ENCODE measurements around the gene ROBO1.

The ROBO1 gene

GRCh38 chr3:79016587-79017376 is 751.0 kb downstream of the ROBO1 start:
- DNase-seq (ENCODE audit: low spot score) = no peak

- DNase-seq (ENCODE audit: low spot score) = no peak
Observed at GRCh38 chr3:79015854-79016253, 751.9 kb downstream of the ROBO1 start.

DNA sequence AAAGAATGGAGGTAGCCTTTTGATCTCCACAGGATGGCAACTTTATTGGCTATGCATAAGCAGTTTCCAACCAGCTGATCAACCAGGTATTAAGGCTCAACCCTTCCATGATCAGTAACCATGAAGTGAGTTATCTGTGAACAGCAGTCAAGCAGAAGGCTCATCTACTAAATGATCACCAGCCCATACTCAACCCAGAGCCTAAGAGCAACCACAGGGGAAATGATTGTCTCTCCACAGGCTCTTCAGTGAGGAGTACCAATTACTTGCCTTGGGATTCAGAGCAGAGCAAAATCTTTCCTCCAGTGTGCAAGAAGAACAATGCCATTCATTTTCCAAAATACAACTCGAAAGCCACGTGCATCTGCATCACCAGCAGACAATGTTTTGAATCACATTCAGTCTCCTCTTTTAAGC is 754.8 kb downstream of the ROBO1 start:
- no peak for DNase-seq (ENCODE audit: low spot score)

- DNase-seq (ENCODE audit: low spot score) = no peak
Observed at GRCh38 chr3:79012530-79012913, 755.3 kb downstream of the ROBO1 start.

DNA sequence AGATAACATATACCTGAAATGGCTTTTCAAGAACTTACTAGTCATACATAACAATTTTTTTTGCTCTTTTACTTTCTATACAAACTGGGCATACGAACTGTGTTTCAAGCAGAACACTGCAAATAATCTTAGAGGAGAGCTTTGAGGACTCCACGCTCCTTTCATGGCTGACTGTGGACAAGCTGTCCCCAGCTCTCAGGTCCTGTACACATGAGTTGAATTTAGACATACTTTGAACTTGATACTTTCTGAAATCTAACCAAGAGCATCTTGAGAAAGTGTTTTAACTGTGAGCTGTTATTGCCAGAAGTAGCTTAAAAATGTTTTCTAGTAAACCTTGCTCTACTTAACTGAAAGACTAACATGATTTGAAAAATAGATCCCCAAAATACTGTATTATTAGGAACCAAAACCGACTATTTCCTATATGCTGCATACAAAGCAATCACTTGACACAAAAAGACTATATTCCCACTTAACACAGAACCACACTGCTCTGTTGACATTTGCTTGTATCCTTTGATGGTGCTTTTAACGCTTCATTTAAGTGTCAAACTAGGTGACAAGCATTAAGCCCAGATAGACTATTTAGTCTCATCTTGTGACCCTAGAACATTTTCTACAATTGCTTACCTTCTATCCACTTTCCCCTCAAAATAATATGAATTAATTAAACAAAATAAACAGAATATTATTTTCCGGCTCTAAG is 755.8 kb downstream of the ROBO1 start:
- DNase-seq (ENCODE audit: low spot score) = no peak

- DNase-seq (ENCODE audit: low spot score) = no peak
Observed at GRCh38 chr3:79009861-79010260, 757.9 kb downstream of the ROBO1 start.

- no peak for DNase-seq (ENCODE audit: low spot score)
Observed at GRCh38 chr3:79006077-79006476, 761.7 kb downstream of the ROBO1 start.

DNA sequence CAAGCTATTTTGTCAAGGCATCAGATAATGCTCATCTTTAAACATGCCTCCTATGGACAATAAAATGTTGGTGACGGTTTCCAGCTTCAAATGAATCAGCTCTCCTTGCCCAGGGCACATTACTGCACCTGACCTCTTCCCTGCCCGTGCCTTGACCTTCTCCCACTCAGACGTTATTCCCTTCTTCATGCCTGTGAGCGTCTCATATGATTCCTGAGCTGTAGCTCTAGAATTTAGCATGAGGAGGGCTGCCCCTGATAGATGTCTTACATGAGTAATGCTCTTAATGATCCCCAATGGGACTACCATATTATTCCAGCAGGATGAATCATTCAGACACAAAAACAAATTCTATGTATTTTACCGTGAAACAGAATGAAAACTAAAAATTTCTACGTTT is 762.7 kb downstream of the ROBO1 start:
- DNase-seq (ENCODE audit: low spot score) = no peak

GRCh38 chr3:79003994-79004393 is 763.8 kb downstream of the ROBO1 start:
- no peak for DNase-seq (ENCODE audit: low spot score)

- DNase-seq (ENCODE audit: low spot score) = peak; percentile 40
Observed at GRCh38 chr3:79002465-79003372, 765.1 kb downstream of the ROBO1 start.

GRCh38 chr3:79001255-79001654 is 766.5 kb downstream of the ROBO1 start:
- DNase-seq (ENCODE audit: low spot score) = no peak

- DNase-seq (ENCODE audit: low spot score) = no peak
Observed at GRCh38 chr3:78999139-78999538, 768.7 kb downstream of the ROBO1 start.

DNA sequence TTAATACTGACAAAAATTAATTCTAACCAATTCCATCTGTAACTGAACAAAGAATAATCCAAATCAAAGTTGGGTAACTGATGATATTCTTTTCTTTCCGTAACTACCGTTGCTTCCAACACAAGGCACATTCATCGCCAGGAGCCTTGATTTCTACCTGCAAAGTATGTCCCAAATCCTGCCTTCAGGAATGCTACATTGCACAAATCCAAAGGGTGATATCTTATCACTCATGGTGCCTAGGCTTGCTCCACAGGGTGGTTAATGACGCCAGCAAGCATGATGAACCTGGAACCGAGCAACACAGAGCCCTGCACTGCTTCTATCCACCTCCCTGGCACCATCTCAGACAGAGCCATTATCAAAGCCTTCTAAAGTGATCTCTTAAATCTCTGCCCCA is 772.7 kb downstream of the ROBO1 start:
- no peak for DNase-seq (ENCODE audit: low spot score)

DNA sequence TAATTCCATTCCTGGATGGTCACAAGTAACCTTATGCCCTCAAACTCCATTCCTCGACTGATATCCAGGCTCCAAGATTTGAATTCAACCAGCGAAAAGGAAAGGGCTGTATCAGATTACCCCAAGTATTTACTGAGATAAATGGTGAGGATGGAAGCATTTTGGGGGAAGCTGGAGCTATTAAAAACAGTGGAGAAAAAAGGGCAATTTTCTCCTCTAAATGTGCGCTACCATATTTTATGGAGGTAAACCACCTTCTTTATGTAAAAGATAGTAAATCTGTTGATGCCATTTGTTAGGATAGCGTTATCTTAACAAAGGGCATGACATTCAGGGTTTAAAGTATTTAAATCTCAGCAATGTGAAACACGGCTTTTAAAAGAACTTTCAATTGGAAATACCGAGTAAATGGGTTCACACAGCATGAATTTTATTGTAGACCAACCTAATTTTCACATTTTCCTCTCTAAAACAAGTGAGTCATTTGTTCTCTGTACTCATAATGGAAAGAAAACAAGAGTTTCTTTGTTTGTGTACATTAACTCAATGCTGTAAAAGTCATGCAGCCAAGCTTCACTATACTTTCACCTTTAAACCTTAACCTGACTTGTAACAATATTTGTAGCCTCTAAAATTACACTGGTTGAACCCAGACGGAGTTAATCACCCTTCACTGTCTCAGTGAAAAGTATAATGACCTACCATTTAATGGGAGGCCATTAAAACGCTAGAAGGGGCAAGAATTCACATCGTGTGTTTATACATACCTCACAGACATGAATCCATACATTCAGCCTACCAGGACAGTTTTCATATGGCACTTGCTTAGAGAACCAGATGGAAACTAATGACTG is 773.4 kb downstream of the ROBO1 start:
- no peak for DNase-seq (ENCODE audit: low spot score)

GRCh38 chr3:78993375-78993774 is 774.4 kb downstream of the ROBO1 start:
- DNase-seq (ENCODE audit: low spot score) = no peak

DNA sequence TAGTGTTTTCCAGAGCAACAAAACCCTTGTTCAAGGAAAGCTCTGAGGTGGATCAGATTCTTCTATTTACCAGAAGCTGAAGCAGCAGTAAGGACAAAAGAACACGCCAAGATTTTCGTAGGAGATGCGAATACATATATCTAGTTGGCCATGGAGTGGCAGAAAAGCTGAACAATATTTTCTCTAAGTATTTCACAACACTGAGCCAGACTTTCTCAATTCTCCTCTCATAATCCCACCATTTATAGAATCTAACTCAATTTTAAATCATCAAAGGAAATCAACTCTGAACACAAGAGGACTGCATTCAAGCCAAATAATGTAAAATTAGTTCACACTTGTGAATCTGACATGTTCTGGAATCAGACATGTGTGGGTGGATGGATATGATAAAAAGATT is 775.0 kb downstream of the ROBO1 start:
- DNase-seq (ENCODE audit: low spot score) = no peak

- DNase-seq (ENCODE audit: low spot score) = no peak
Observed at GRCh38 chr3:78992400-78992799, 775.4 kb downstream of the ROBO1 start.

DNA sequence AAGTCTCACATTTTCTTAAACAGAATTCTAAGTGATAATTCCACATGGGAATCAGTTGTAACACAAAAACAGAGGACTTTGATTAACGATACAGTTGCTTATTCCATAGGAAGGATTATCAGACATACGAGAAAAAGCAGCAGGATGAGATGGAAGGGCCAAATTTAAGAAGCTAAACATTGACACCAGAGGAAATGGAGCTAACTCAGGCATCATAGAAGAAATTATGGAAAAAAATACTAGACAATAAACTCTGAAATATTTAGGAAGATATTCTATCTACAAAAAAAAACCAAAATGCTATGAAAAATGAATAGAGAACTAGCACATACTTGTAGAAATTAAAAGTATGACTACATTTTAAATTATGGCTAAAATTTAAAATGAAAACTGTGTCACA is 776.1 kb downstream of the ROBO1 start:
- DNase-seq (ENCODE audit: low spot score) = no peak

DNA sequence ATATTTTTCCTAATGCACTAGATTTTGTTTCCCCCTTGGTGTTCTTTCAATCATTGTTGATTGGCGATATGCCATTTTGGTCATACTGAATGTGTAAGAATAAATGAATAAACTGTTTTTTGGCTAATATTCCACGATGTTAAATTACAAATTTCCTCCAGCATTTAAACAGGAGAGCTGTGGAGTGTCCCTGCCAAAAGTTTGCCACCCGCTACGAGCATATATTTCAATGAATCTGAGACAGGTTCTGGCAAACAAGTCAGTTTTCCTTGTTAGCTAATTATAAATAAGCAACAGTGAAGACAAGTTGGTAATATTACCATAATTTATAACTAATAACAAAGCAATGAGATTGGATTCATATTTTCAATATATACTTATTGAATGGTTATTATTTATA is 777.6 kb downstream of the ROBO1 start:
- no peak for DNase-seq (ENCODE audit: low spot score)

DNA sequence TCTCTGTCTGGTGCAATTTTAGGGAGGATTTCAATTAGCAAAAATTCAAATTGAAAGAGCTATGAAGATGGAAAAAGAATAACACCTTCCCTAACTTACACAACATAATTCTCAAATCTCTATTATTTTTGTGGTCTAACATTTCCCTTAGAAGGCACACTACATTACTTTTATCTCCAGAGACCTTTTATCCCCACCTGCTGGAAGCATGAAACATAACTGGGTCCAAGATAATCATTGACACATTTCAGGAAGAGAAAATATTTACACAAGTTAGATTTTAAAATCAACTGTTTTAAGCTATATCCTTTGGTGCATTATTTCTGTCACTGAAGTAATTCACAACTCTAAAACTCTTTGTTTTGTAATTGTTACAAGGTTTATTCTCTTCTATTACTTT is 779.5 kb downstream of the ROBO1 start:
- DNase-seq (ENCODE audit: low spot score) = no peak

- DNase-seq (ENCODE audit: low spot score) = no peak
Observed at GRCh38 chr3:78986416-78987101, 781.2 kb downstream of the ROBO1 start.

Measured in SK-N-DZ (cell line).